Right cardiac atrium (tissue), 5 donors: ENCODE measurements around the gene ACSL5. TPM values are rescaled to one million over a fixed set of nuclear protein-coding genes. Genes with fewer than 3 reads are reported as not detected.
A peak's percentile ranks its signal among the peaks of the same experiment; 100 is the strongest.
"Not testable (repeated sequence)": the region's sequence is repeated elsewhere in the genome, so short reads cannot be mapped to it uniquely, and the experiment has no call there.

Experiments used
- ATAC-seq, 2 donors: fragments of 200-7000 bp; cut with Tn5 transposase; one replicate each; pipeline versions ENCODE4 v1.8.0 to v1.9.1; 2020; ENCODE audit warnings: moderate library complexity in 2 of 2, mild to moderate bottlenecking in 1 of 2
- DNase-seq, 3 donors: peaks; one replicate each; pipeline ENCODE4 v3.0.0-alpha.2; 2020
- H3K27ac ChIP-seq: one replicate; pipeline ENCODE4 v1.5.1; 2013; ENCODE audit warnings: mild to moderate bottlenecking, low read length, control low read depth, moderate library complexity
- H3K27me3 ChIP-seq: one replicate; pipeline ENCODE4 v1.6.1; 2013; ENCODE audit not compliant: control insufficient read depth, insufficient read depth
- H3K4me1 ChIP-seq: one replicate; pipeline ENCODE4 v1.6.1; 2013; ENCODE audit warnings: low read length; ENCODE audit not compliant: control insufficient read depth, insufficient read depth
- H3K4me3 ChIP-seq: one replicate; pipeline ENCODE4 v1.5.1; 2013; ENCODE audit warnings: low read length, control low read depth
- H3K9me3 ChIP-seq: one replicate; pipeline ENCODE4 v1.6.1; 2013; ENCODE audit warnings: low read length; ENCODE audit not compliant: control insufficient read depth
- WGBS: extraction: QIAGEN DNeasy Blood & Tissue Kit; methylation state at CpG from one replicate; pipeline ENCODE4 v1.1.7; 2013; 5-methylcytosine and 5-hydroxymethylcytosine counted together
- intact Hi-C, 4 donors: fragments of 100-400 bp; cut with DNase I; formaldehyde crosslinking; loops; one replicate each; pipeline versions ENCODE4 v1.11.0 to v1.14.0; 2022 to 2023
- polyA plus RNA-seq: library from polyadenylated mRNA; stranded (reverse); fragments of 200-250 nt; gene quantifications from one replicate; pipeline ENCODE4 v1.2.3, GENCODE V29; 2013
- total RNA-seq, 4 donors: library from RNA; stranded (reverse); fragmentation: NEBNext Ultra II Directional; extraction: Animal tissue kit (Norgen Biotek cat#: 25700); gene quantifications; one replicate each; pipeline ENCODE4 v1.2.1, GENCODE V29; 2021
- donor health status: healthy with polysubstance abuse.
- donor health status: DM: no; HTN: yes; CAD: no.
- donor health status: DM: no; HTN: no; CAD: no.
- donor health status: DM: no; HTN: yes; CAD: no; lungs with severe emphysema.
- donor health status: DM: yes; HTN: yes; CAD: no.

ACSL5 gene
- total and polyA plus RNA-seq, 5 donors = 6.9 to 10.2 (median 7.7) TPM

DNA sequence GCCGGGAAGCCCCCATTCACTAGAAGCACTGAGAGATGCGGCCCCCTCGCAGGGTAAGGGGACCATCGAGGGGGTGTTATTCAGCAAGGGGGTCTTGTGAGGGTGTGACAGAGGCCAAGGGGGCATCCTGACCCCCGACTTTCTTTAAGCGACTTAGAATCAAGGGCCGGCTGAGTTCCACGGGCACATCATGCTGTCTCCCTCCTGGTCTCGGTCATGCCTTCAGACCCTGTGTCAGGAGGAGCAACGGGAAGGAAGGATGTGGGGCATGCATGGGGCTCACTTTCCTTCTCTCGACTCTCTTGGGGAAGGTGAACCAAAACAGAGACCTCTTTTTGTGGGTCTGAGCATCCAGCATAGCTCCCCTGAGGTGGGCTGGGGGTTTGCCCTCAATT, 2.5 kb downstream of the ACSL5 start:
- 57% methylated on average over 11 of the region's 11 CpGs for WGBS
- Histone ChIP-seq H3K27me3 (no peaks in the 10 kb centered on the region), H3K4me3 (peak overlapping the region; percentile 59), H3K4me1 (peaks cover 4% of the 10 kb centered on the region), H3K27ac (peak overlapping the region; percentile 97), H3K9me3 (no peaks in the 10 kb centered on the region)
- ATAC-seq (peak in 1 of 2 donors; percentile 25), DNase-seq (no peak)
- intact Hi-C loops = no loop called here

DNA sequence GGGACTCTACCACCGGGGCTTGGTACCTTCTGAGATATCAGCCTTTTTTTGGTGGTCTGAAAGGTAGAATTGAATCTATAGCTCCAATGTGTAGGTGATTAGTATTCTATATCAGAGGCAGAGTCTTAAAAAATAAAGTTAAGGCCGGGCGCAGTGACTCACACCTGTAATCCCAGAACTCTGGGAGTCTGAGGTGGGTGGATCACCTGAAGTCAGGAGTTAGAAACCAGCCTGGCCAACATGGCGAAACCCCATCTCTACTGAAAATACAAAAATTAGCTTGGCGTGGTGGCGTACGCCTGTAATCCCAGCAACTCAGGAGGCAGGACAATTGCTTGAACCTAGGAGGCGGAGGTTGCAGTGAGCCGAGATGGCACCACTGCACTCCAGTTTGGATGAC, 3.2 kb downstream of the ACSL5 start:
- WGBS = 97% methylated on average over 9 of the region's 9 CpGs
- H3K27ac ChIP-seq = not testable (repeated sequence)

GRCh38 chr10:112379635-112380296, 5.8 kb downstream of the ACSL5 start:
- Histone ChIP-seq H3K27ac (no peak overlapping the region), H3K27me3 (no peaks in the 10 kb centered on the region), H3K4me1 (no peaks in the 10 kb centered on the region), H3K9me3 (no peaks in the 10 kb centered on the region), H3K4me3 (no peak overlapping the region)
- DNase-seq (no peak), ATAC-seq (peak in 1 of 2 donors; percentile 6)
- intact Hi-C loops = no loop called here
- WGBS = 77% methylated on average over 8 of the region's 8 CpGs

More for the DNA sequence above, 3.2 kb downstream of the ACSL5 start:
- intact Hi-C loops, ATAC-seq, H3K9me3 ChIP-seq, H3K4me1 ChIP-seq, DNase-seq, H3K27me3 ChIP-seq: not testable (repeated sequence)
- H3K4me3 ChIP-seq = peak overlapping the region; percentile 59

GRCh38 chr10:112382515-112383235, 8.8 kb downstream of the ACSL5 start:
- Histone ChIP-seq H3K27ac (no peak overlapping the region), H3K4me1 (no peaks in the 10 kb centered on the region), H3K27me3 (no peaks in the 10 kb centered on the region), H3K4me3 (no peak overlapping the region), H3K9me3 (no peaks in the 10 kb centered on the region)
- 64% methylated on average over 9 of the region's 9 CpGs for WGBS
- DNase-seq (no peak), ATAC-seq (no peak)
- intact Hi-C loops = no loop called here

DNA sequence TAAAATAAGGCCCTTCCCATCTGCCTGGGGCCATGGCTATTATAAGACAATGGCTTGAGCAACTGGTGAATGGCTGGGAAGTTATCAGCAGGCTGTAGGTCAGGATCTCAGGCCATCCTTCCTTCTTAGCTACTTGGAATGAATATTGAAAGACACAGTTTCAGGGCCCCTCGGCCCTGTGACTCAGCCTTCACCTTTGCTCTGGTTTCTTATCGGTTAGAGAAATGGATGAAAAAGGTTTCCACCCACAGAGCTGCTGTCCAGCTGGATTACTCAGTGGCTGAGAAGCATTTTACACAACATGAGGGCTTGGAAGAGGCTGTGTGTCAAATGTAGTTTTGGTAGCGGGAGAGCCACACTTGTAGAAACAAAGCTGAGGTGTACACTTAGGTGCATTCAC, 9.4 kb downstream of the ACSL5 start:
- no peak overlapping the region for H3K4me3 ChIP-seq
- peak; percentile 75 to 90 for ATAC-seq
- WGBS = 44% methylated on average over 3 of the region's 3 CpGs
- H3K27ac ChIP-seq = no peak overlapping the region
- intact Hi-C loops = no loop called here
- no peaks in the 10 kb centered on the region for H3K4me1 ChIP-seq
- H3K9me3 ChIP-seq = no peaks in the 10 kb centered on the region
- no peaks in the 10 kb centered on the region for H3K27me3 ChIP-seq
- peak in 2 of 3 donors; percentile 55 for DNase-seq

GRCh38 chr10:112384141-112384540, 10.2 kb downstream of the ACSL5 start:
- peaks cover 1% of the 10 kb centered on the region for H3K4me1 ChIP-seq
- no peaks in the 10 kb centered on the region for H3K27me3 ChIP-seq
- no peak overlapping the region for H3K4me3 ChIP-seq
- no peak overlapping the region for H3K27ac ChIP-seq
- intact Hi-C loops = no loop called here
- ATAC-seq (no peak), DNase-seq (no peak)
- H3K9me3 ChIP-seq = no peaks in the 10 kb centered on the region
- 79% methylated on average over 2 of the region's 2 CpGs for WGBS

DNA sequence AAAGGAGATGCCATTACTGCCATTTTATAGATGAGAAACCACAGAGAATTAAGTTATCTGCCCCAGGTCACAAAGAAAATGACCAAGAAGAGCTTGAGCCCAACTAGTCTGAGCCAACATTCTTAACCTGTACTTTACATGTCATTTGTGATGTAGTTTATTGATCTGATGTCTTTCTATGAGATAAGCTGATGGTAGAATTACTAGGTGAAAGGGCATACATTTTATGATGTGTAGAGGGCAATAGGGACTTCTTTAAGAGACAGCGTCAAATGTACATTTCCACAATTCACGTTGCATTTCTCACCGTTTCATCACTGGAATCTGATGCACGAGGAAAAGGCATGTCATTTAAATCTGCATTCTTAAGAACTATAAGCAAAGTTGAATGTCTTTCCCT, 11.3 kb downstream of the ACSL5 start:
- ATAC-seq (no peak), DNase-seq (no peak)
- Histone ChIP-seq H3K9me3 (no peaks in the 10 kb centered on the region), H3K27ac (no peak overlapping the region), H3K4me1 (peaks cover 2% of the 10 kb centered on the region), H3K27me3 (no peaks in the 10 kb centered on the region), H3K4me3 (no peak overlapping the region)
- intact Hi-C loops = no loop called here
- WGBS = 81% methylated on average over 4 of the region's 4 CpGs

- H3K27ac ChIP-seq, H3K9me3 ChIP-seq, ATAC-seq, H3K4me3 ChIP-seq, DNase-seq, intact Hi-C loops, H3K4me1 ChIP-seq, H3K27me3 ChIP-seq: not testable (repeated sequence)
- WGBS = 81% methylated on average over 7 of the region's 7 CpGs
These were observed 14.1 kb downstream of the ACSL5 start for GRCh38 chr10:112388056-112388455.

GRCh38 chr10:112388548-112388947, 14.6 kb downstream of the ACSL5 start:
- intact Hi-C loops = no loop called here
- H3K4me1 ChIP-seq = peaks cover 2% of the 10 kb centered on the region
- WGBS = 88% methylated on average over 2 of the region's 2 CpGs
- no peak for DNase-seq
- no peak overlapping the region for H3K27ac ChIP-seq
- no peak for ATAC-seq
- no peaks in the 10 kb centered on the region for H3K27me3 ChIP-seq
- no peaks in the 10 kb centered on the region for H3K9me3 ChIP-seq
- H3K4me3 ChIP-seq = no peak overlapping the region

GRCh38 chr10:112389271-112389822, 15.4 kb downstream of the ACSL5 start:
- DNase-seq (no peak), ATAC-seq (peak; percentile 81 to 97)
- Histone ChIP-seq H3K27me3 (no peaks in the 10 kb centered on the region), H3K27ac (peak overlapping the region; percentile 75), H3K4me3 (no peak overlapping the region), H3K9me3 (no peaks in the 10 kb centered on the region), H3K4me1 (peaks cover 4% of the 10 kb centered on the region)
- intact Hi-C loops = no loop called here
- 29% methylated on average over 6 of the region's 6 CpGs for WGBS

DNA sequence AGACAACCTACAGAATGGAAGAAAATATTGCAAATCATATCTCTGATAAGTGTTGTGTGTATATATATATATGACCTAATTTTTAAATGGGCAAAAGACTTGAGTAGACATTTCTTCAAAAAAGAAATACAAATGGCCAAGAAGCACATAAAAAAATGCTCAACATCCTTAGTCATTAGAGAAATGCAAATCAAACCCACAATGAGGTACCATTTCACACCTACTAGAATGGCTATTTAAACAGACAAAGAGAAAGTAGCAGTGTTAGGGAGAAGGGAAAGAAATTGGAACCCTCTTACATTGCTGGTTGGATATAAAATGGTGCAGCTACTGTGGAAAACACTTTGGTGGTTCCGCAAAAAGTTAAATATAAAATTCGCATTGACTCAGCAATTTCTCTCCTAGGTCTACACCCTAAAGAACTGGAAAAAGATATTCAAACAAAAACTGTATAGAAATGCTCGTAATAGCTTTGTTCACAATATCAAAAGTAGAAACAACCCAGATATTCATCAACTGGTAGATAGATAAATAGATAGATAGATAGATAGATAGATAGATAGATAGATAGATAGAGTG, 16.3 kb downstream of the ACSL5 start:
- intact Hi-C loops = no loop called here
- Histone ChIP-seq H3K27ac (no peak overlapping the region), H3K4me3 (no peak overlapping the region), H3K27me3 (no peaks in the 10 kb centered on the region), H3K9me3 (no peaks in the 10 kb centered on the region), H3K4me1 (peaks cover 4% of the 10 kb centered on the region)
- ATAC-seq (no peak), DNase-seq (no peak)
- WGBS = 91% methylated on average over 3 of the region's 3 CpGs
